Stomach (tissue), 4 donors: ENCODE measurements around the gene SRM.

Experiments used
- EP300 ChIP-seq: sonication (generic); formaldehyde crosslinking; IDR thresholded peaks from one replicate; pipeline ENCODE4 v1.6.1; 2017; ENCODE audit warnings: antibody characterized with exemption
- POLR2A ChIP-seq, 4 donors: fragments of 450-650 bp; IDR thresholded peaks; one replicate each; pipeline ENCODE4 v1.6.1; 2016; ENCODE audit warnings: antibody characterized with exemption in 4 of 4, control low read depth in 2 of 4, mild to moderate bottlenecking in 1 of 4, moderate library complexity in 1 of 4
- POLR2AphosphoS5 ChIP-seq, 3 donors: sonication (generic); formaldehyde crosslinking; IDR thresholded peaks; one replicate each; pipeline ENCODE4 v1.6.1; 2016; ENCODE audit warnings: antibody characterized with exemption in 3 of 3
- TF ChIP-seq, protein P1 (sequence below), 7 experiments: fragments of 450-650 bp in 4 of 7; fragments of 200-600 bp in 3 of 7; sonication (generic) in 3 of 7; IDR thresholded peaks; one replicate each; pipeline ENCODE4 v1.5.1; 2016 to 2019; ENCODE audit warnings: antibody characterized with exemption in 7 of 7, control low read depth in 2 of 7, mild to moderate bottlenecking in 1 of 7

DNA sequence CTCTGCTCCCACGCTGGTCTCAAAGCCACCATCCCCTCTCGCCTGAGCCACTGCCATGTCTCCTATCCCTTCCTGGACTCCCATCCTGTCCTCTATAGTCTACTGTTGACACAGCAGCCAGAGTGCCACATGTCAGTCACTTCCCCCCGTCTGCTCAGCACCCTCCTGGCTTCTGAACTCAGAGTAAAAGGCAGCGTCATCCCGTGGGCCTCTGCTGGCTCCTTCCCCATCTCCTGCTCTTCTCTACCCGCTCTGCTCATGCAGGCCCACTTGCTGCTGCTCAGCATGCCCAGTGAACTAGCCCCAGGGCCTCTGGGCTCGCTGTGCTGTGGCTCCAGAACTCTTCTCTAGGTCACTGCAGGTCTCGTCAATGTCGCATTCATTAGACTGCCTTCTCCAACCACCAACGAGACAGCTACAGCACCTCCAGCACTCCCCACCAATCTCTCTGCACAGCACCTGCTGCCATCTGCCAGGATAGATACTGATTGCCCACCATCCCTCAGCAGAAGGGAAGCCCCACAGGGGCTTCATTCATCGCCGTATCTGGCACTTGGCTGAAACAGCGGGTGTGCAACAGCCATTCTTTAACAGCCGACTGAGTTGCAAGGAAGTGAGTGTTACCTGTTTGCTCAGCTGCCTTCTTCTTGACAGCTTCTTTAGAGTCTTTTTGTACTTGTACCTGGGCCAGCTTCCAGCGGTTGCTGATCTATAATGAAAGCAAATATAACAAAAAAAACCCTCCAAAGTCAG, 11.8 kb upstream of the SRM start:
- TF ChIP-seq POLR2AphosphoS5 (IDR thresholded peaks at IDR 0.05), result no peak
- TF ChIP-seq, protein P1, sequence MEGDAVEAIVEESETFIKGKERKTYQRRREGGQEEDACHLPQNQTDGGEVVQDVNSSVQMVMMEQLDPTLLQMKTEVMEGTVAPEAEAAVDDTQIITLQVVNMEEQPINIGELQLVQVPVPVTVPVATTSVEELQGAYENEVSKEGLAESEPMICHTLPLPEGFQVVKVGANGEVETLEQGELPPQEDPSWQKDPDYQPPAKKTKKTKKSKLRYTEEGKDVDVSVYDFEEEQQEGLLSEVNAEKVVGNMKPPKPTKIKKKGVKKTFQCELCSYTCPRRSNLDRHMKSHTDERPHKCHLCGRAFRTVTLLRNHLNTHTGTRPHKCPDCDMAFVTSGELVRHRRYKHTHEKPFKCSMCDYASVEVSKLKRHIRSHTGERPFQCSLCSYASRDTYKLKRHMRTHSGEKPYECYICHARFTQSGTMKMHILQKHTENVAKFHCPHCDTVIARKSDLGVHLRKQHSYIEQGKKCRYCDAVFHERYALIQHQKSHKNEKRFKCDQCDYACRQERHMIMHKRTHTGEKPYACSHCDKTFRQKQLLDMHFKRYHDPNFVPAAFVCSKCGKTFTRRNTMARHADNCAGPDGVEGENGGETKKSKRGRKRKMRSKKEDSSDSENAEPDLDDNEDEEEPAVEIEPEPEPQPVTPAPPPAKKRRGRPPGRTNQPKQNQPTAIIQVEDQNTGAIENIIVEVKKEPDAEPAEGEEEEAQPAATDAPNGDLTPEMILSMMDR (IDR thresholded peaks at IDR 0.05), result no peak
- no peak for TF ChIP-seq EP300
- TF ChIP-seq POLR2A (IDR thresholded peaks at IDR 0.05), result no peak
